Vagina (tissue), 2 donors: ENCODE measurements around the gene LCE1D. TPM values are rescaled to one million over a fixed set of nuclear protein-coding genes. Genes with fewer than 3 reads are reported as not detected.

Experiments used
- DNase-seq, 2 donors: peaks; one replicate each; pipeline ENCODE4 v3.0.0-alpha.2; 2017; ENCODE audit errors: extremely low spot score in 2 of 2
- H3K27ac ChIP-seq: fragments of 200-600 bp; sonication (generic); one replicate; pipeline ENCODE4 v1.5.1; 2019
- H3K27me3 ChIP-seq: fragments of 200-600 bp; sonication (generic); one replicate; pipeline ENCODE4 v1.5.1; 2019
- H3K36me3 ChIP-seq, 2 donors: fragments of 200-600 bp; sonication (generic); one replicate each; pipeline ENCODE4 v1.5.1; 2017 to 2019
- H3K4me1 ChIP-seq: fragments of 200-600 bp; sonication (generic); one replicate; pipeline ENCODE4 v1.5.1; 2019
- H3K4me3 ChIP-seq, 2 donors: fragments of 200-600 bp; sonication (generic); 1 replicate in 1 of 2; 2 replicates in 1 of 2; pipeline ENCODE4 v1.5.1; 2016 to 2019
- H3K9me3 ChIP-seq: fragments of 200-600 bp; sonication (generic); one replicate; pipeline ENCODE4 v1.5.1; 2019
- CTCF ChIP-seq, 3 experiments: fragments of 450-650 bp in 2 of 3; fragments of 200-600 bp in 1 of 3; sonication (generic) in 1 of 3; IDR thresholded peaks; one replicate each; pipeline ENCODE4 v1.5.1; 2017 to 2019; ENCODE audit warnings: antibody characterized with exemption in 3 of 3, mild to moderate bottlenecking in 2 of 3, moderate library complexity in 2 of 3
- POLR2A ChIP-seq, 2 donors: fragments of 450-650 bp; IDR thresholded peaks; one replicate each; pipeline ENCODE4 v1.6.1; 2017; ENCODE audit warnings: antibody characterized with exemption in 2 of 2, mild to moderate bottlenecking in 2 of 2, moderate library complexity in 2 of 2
- POLR2AphosphoS5 ChIP-seq, 2 donors: sonication (generic); formaldehyde crosslinking; IDR thresholded peaks; one replicate each; pipeline ENCODE4 v1.9.0; 2017; ENCODE audit warnings: antibody characterized with exemption in 2 of 2, mild to moderate bottlenecking in 2 of 2, low read depth in 1 of 2; ENCODE audit not compliant: insufficient read depth in 1 of 2
- intact Hi-C: fragments of 100-400 bp; cut with DNase I; formaldehyde crosslinking; loops from one replicate; pipeline ENCODE4 v1.15.1; 2023
- total RNA-seq: library from RNA; depleted of rRNA; stranded (reverse); fragments of >200 nt; gene quantifications from one replicate; pipeline ENCODE4 v1.2.3, GENCODE V29; 2016

Gene LCE1D
- total RNA-seq, 1 donor from 2014 or later: not detected

- Histone ChIP-seq H3K4me3 (no peak overlapping the region), H3K27me3 (no peaks in the 10 kb centered on the region), H3K4me1 (no peaks in the 10 kb centered on the region), H3K27ac (no peak overlapping the region), H3K9me3 (no peaks in the 10 kb centered on the region), H3K36me3 (no peaks in the 10 kb centered on the region)
- no peak for DNase-seq
- TF ChIP-seq POLR2AphosphoS5 (IDR thresholded peaks at IDR 0.05; ENCODE audit: insufficient read depth in 1 of 2, low read depth in 1 of 2) (no peak), CTCF (IDR thresholded peaks at IDR 0.05) (no peak), POLR2A (IDR thresholded peaks at IDR 0.05) (no peak)
- intact Hi-C loops: no loop called here
These were observed 28.4 kb downstream of the LCE1D start for GRCh38 chr1:152824964-152825363.

- no peaks in the 10 kb centered on the region for H3K36me3 ChIP-seq
- no peaks in the 10 kb centered on the region for H3K9me3 ChIP-seq
- no peaks in the 10 kb centered on the region for H3K27me3 ChIP-seq
- no peak within 1 kb of the TSS for H3K27ac ChIP-seq
- TF ChIP-seq POLR2A (IDR thresholded peaks at IDR 0.05) (no peak), POLR2AphosphoS5 (IDR thresholded peaks at IDR 0.05; ENCODE audit: insufficient read depth in 1 of 2, low read depth in 1 of 2) (no peak), CTCF (IDR thresholded peaks at IDR 0.05) (no peak)
- no peak for DNase-seq
- H3K4me3 ChIP-seq: no peak within 1 kb of the TSS
- intact Hi-C loops: no loop called here
- H3K4me1 ChIP-seq: no peaks in the 10 kb centered on the region
These were observed 30.7 kb downstream of the LCE1D start, which contains the start of gene LCE1A for GRCh38 chr1:152827173-152827572. TSS of gene LCE1A (plus strand) at chr1:152827473. CDS start at chr1:152827473, 0 bp downstream.

GRCh38 chr1:152836870-152837269 is 40.3 kb downstream of the LCE1D start:
- intact Hi-C loops: no loop called here
- Histone ChIP-seq H3K4me3 (no peak overlapping the region), H3K4me1 (no peaks in the 10 kb centered on the region), H3K27ac (no peak overlapping the region), H3K36me3 (no peaks in the 10 kb centered on the region), H3K27me3 (no peaks in the 10 kb centered on the region), H3K9me3 (no peaks in the 10 kb centered on the region)
- DNase-seq: no peak
- TF ChIP-seq POLR2A (IDR thresholded peaks at IDR 0.05) (no peak), POLR2AphosphoS5 (IDR thresholded peaks at IDR 0.05; ENCODE audit: insufficient read depth in 1 of 2, low read depth in 1 of 2) (no peak), CTCF (IDR thresholded peaks at IDR 0.05) (no peak)

DNA sequence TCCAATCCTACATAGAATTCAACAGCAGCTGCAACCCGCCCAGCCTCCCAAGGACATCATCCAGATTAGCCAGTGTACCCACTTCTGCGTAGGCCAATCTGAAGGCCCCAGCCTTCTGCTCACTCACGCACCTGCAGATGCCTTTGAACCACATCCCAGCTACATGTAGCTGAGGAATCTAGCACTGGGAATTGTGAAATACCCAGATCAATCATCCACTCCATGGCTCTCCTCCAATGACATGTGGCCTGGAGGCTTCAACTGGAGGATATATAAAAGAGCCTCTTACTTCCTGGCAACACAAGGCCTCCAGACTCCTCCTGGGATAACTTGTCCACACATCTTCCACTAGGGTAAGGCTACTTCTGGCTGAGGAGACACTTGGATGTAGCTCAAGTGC is 46.0 kb downstream of the LCE1D start, which contains the start of gene LCE6A:
Gene LCE6A (plus strand): TSS at position 301 of the 400 bp plus-strand sequence. CDS start 665 bp downstream, outside the sequence.
- Histone ChIP-seq H3K27me3 (no peaks in the 10 kb centered on the region), H3K36me3 (no peaks in the 10 kb centered on the region), H3K9me3 (no peaks in the 10 kb centered on the region), H3K27ac (no peak within 1 kb of the TSS), H3K4me3 (no peak within 1 kb of the TSS), H3K4me1 (no peaks in the 10 kb centered on the region)
- TF ChIP-seq CTCF (IDR thresholded peaks at IDR 0.05): no peak
- TF ChIP-seq POLR2AphosphoS5 (IDR thresholded peaks at IDR 0.05; ENCODE audit: insufficient read depth in 1 of 2, low read depth in 1 of 2): no peak
- no peak for TF ChIP-seq POLR2A (IDR thresholded peaks at IDR 0.05)
- intact Hi-C loops: no loop called here
- DNase-seq: no peak

Other genes with a start within 250 kb of the LCE1D start
- 2.2 TPM for gene LCE3E, start 229.9 kb upstream of the LCE1D start, total RNA-seq
- gene LCE3D, start 216.2 kb upstream of the LCE1D start, total RNA-seq: 57.5 TPM
- gene LCE3C, start 196.5 kb upstream of the LCE1D start, total RNA-seq: not detected
- not detected for gene LCE3B, start 182.9 kb upstream of the LCE1D start, total RNA-seq
- gene LCE3A, start 173.6 kb upstream of the LCE1D start, total RNA-seq: not detected
- gene LCE2D, start 133.3 kb upstream of the LCE1D start, total RNA-seq: not detected
- not detected for gene LCE2C, start 121.4 kb upstream of the LCE1D start, total RNA-seq
- not detected for gene LCE2B, start 110.6 kb upstream of the LCE1D start, total RNA-seq
- not detected for gene LCE2A, start 98.4 kb upstream of the LCE1D start, total RNA-seq
- gene LCE4A, start 88.6 kb upstream of the LCE1D start, total RNA-seq: not detected
- 1.2 TPM for gene KPRP, start 38.7 kb upstream of the LCE1D start, total RNA-seq
- gene LCE1F, start 21.6 kb upstream of the LCE1D start, total RNA-seq: not detected
- not detected for gene LCE1E, start 10.5 kb upstream of the LCE1D start, total RNA-seq
- gene LCE1C, start 9.9 kb downstream of the LCE1D start, total RNA-seq: not detected
- gene LCE1B, start 15.2 kb downstream of the LCE1D start, total RNA-seq: not detected
- gene LCE1A, start 30.8 kb downstream of the LCE1D start, total RNA-seq: not detected
- gene LCE6A, start 46.1 kb downstream of the LCE1D start, total RNA-seq: not detected
- not detected for gene LCE7A, start 63.3 kb downstream of the LCE1D start, total RNA-seq
- gene SMCP, start 81.6 kb downstream of the LCE1D start, total RNA-seq: not detected
- 169 TPM for gene IVL, start 111.8 kb downstream of the LCE1D start, total RNA-seq
- gene SPRR5, start 150.5 kb downstream of the LCE1D start, total RNA-seq: not detected
- gene SPRR4, start 173.9 kb downstream of the LCE1D start, total RNA-seq: not detected
- gene SPRR1A, start 187.4 kb downstream of the LCE1D start, total RNA-seq: 109 TPM
- gene SPRR3, start 205.0 kb downstream of the LCE1D start, total RNA-seq: 1,163 TPM
- 216 TPM for gene SPRR1B, start 234.5 kb downstream of the LCE1D start, total RNA-seq
- gene SPRR2D, start 244.4 kb downstream of the LCE1D start, total RNA-seq: 49.6 TPM